Left lung (tissue), 10 donors: Measurements from ENCODE around the gene ZNF714. TPM values are rescaled to one million over a fixed set of nuclear protein-coding genes. Genes with fewer than 3 reads are reported as not detected.

Source experiments
- ATAC-seq: fragments of 200-7000 bp; cut with Tn5 transposase; one replicate; pipeline ENCODE4 v1.9.1; 2020; ENCODE audit warnings: moderate library complexity
- DNase-seq, 4 donors: peaks; one replicate each; pipeline ENCODE4 v3.0.0-alpha.2; 2013 to 2020
- H3K27ac ChIP-seq, 2 donors: fragments of 200-600 bp; sonication (generic) in 1 of 2; one replicate each; pipeline versions ENCODE4 v1.5.0 to v1.8.0; 2020 to 2021
- H3K27me3 ChIP-seq, 2 donors: fragments of 200-600 bp; sonication (generic) in 1 of 2; one replicate each; pipeline versions ENCODE4 v1.5.0 to v1.8.0; 2020 to 2021
- H3K36me3 ChIP-seq, 2 donors: fragments of 200-600 bp; sonication (generic) in 1 of 2; one replicate each; pipeline versions ENCODE4 v1.5.0 to v1.8.0; 2020 to 2021
- H3K4me1 ChIP-seq, 2 donors: fragments of 200-600 bp; one replicate each; pipeline ENCODE4 v1.8.0; 2021
- H3K4me3 ChIP-seq, 2 donors: fragments of 200-600 bp; sonication (generic) in 1 of 2; one replicate each; pipeline versions ENCODE4 v1.5.0 to v1.8.0; 2020 to 2021; ENCODE audit warnings: mild to moderate bottlenecking in 1 of 2
- H3K9me3 ChIP-seq, 2 donors: fragments of 200-600 bp; sonication (generic) in 1 of 2; one replicate each; pipeline versions ENCODE4 v1.5.0 to v1.8.0; 2020 to 2021
- CTCF ChIP-seq, 2 donors: fragments of 200-600 bp; sonication (generic) in 1 of 2; IDR thresholded peaks; one replicate each; pipeline versions ENCODE4 v1.5.0 to v1.8.0; 2021; ENCODE audit warnings: antibody characterized with exemption in 2 of 2
- intact Hi-C, 2 donors: fragments of 100-400 bp; cut with DNase I; formaldehyde crosslinking; loops; one replicate each; pipeline versions ENCODE4 v1.11.2 to v1.14.2; 2022
- polyA plus RNA-seq, 6 donors: library from polyadenylated mRNA; unstranded; fragments of 120-200 nt; gene quantifications; one replicate each; pipeline ENCODE4 v1.2.1, GENCODE V29; 2013; ENCODE audit not compliant: insufficient read length in 6 of 6
- total RNA-seq, 2 donors: library from RNA; stranded (reverse); fragmentation: NEBNext Ultra II Directional; extraction: Animal tissue kit (Norgen Biotek cat#: 25700); gene quantifications; one replicate each; pipeline ENCODE4 v1.2.1, GENCODE V29; 2021
- donor health status: DM: no; HTN: yes; CAD: no.
- donor health status: DM: no; HTN: no; CAD: no.

Gene ZNF714
- total and polyA plus RNA-seq, 8 donors = 13.2 to 30.7 (median 16.3) TPM

- intact Hi-C loops = no loop called here
- Histone ChIP-seq H3K4me1 (peaks cover 0 to 10% of the 10 kb centered on the region in 2 donors), H3K27ac (no peak overlapping the region), H3K27me3 (no peaks in the 10 kb centered on the region), H3K36me3 (peaks cover 0 to 45% of the 10 kb centered on the region in 2 donors), H3K4me3 (no peak overlapping the region), H3K9me3 (no peaks in the 10 kb centered on the region)
- ATAC-seq (peak; percentile 31), DNase-seq (no peak)
- TF ChIP-seq CTCF (IDR thresholded peaks at IDR 0.05) = no peak
Observed at GRCh38 chr19:21143854-21144253, 61.9 kb downstream of the ZNF714 start.

DNA sequence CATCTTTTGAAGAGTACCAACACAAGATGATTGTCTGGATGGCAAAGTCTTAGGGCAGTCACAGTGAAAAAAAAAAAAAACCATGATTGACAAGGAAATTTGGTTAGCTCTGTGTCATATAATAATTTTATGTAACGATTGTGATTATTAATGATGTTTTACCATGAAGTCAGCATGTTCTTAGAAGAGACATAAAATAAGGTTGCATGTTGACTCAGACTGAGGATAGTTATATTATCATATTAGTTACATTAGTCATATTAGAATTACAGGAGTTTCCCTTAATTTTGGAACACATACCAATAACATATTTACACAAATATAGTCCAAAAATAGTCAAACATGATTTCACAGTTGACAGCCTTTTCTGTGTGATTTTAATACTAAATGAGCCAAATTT lies 65.5 kb downstream of the ZNF714 start:
- peaks cover 0 to 8% of the 10 kb centered on the region in 2 donors for H3K4me1 ChIP-seq
- TF ChIP-seq CTCF (IDR thresholded peaks at IDR 0.05) = no peak
- ATAC-seq = no peak
- H3K4me3 ChIP-seq = no peak overlapping the region
- intact Hi-C loops = no loop called here
- H3K27me3 ChIP-seq = no peaks in the 10 kb centered on the region
- peaks cover 0 to 82% of the 10 kb centered on the region in 2 donors for H3K36me3 ChIP-seq
- DNase-seq = no peak
- no peak overlapping the region for H3K27ac ChIP-seq
- no peaks in the 10 kb centered on the region for H3K9me3 ChIP-seq

- no peak for DNase-seq
- H3K27me3 ChIP-seq = no peaks in the 10 kb centered on the region
- no peak overlapping the region for H3K27ac ChIP-seq
- H3K9me3 ChIP-seq = peaks cover 0 to 2% of the 10 kb centered on the region in 2 donors
- intact Hi-C loops = no loop called here
- no peak overlapping the region for H3K4me3 ChIP-seq
- TF ChIP-seq CTCF (IDR thresholded peaks at IDR 0.05) = no peak
- peaks cover 0 to 93% of the 10 kb centered on the region in 2 donors for H3K36me3 ChIP-seq
- H3K4me1 ChIP-seq = no peaks in the 10 kb centered on the region
- no peak for ATAC-seq
Observed at GRCh38 chr19:21148681-21149080, 66.7 kb downstream of the ZNF714 start.

- H3K4me3 ChIP-seq = no peak overlapping the region
- DNase-seq (no peak), ATAC-seq (no peak)
- peaks cover 0 to 4% of the 10 kb centered on the region in 2 donors for H3K9me3 ChIP-seq
- intact Hi-C loops = no loop called here
- no peak for TF ChIP-seq CTCF (IDR thresholded peaks at IDR 0.05)
- H3K36me3 ChIP-seq = peaks cover 0 to 86% of the 10 kb centered on the region in 2 donors
- no peak overlapping the region for H3K27ac ChIP-seq
- no peaks in the 10 kb centered on the region for H3K4me1 ChIP-seq
- no peaks in the 10 kb centered on the region for H3K27me3 ChIP-seq
Observed at GRCh38 chr19:21149877-21150276, 67.9 kb downstream of the ZNF714 start.

DNA sequence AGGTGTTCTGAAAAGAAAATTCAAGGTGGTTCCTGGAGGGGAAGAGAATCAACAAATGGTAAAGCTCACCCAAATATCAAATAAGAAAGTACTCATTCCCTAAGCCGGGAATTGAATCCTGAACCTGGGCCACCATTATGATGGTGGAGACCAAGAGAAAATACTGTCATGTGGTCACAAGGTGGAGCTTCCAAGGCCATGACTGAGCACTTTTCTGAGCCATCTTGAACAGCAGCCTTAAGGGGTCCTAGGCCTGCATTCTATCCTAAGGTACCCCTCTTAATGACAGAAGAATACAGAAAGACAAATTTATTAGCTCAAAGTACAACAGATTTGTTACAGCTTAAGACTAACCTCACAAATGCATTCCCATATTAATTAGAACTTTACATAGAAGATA lies 69.5 kb downstream of the ZNF714 start:
- intact Hi-C loops = loop anchor here in 1 of 2 donors (1.0 kb wide), 1 partner anchor 61 kb away; no protein-coding TSS in a partner anchor
- ATAC-seq = no peak
- peaks cover 0 to 77% of the 10 kb centered on the region in 2 donors for H3K36me3 ChIP-seq

More for the DNA sequence above, 69.5 kb downstream of the ZNF714 start:
- DNase-seq = no peak
- Histone ChIP-seq H3K27ac (no peak overlapping the region), H3K9me3 (peaks cover 0 to 4% of the 10 kb centered on the region in 2 donors), H3K4me3 (no peak overlapping the region), H3K4me1 (no peaks in the 10 kb centered on the region), H3K27me3 (no peaks in the 10 kb centered on the region)
- no peak for TF ChIP-seq CTCF (IDR thresholded peaks at IDR 0.05)
